ENCODE measurements around the gene HNRNPR. TPM values are rescaled to one million over a fixed set of nuclear protein-coding genes. Genes with fewer than 3 reads are reported as not detected.
"Not testable (repeated sequence)": the region's sequence is repeated elsewhere in the genome, so short reads cannot be mapped to it uniquely, and the experiment has no call there.

HNRNPR gene
- total RNA-seq, 1 donor from 2014 or later = 32.2 TPM

DNA sequence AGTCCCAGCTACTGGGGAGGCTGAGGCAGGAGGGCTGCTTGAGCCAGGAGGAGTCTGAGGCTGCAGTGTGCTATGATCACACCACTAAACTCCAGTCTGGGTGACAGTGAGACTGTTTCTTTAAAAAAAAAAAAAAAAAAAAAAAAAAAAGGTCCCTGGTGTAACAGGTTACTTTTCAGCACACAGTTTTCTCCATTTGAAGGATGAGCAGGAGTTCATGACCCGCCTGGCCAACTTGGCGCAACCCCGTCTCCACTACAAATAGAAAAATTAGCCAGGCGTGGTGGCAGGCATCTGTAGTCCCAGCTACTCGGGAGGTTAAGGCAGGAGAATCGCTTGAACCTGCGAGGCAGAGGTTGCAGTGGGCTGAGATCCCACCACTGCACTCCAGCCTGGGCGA, 12.4 kb downstream of the HNRNPR start:
- ATAC-seq (peak; percentile 87), DNase-seq (ENCODE audit: low spot score) (peak; percentile 68)

DNA sequence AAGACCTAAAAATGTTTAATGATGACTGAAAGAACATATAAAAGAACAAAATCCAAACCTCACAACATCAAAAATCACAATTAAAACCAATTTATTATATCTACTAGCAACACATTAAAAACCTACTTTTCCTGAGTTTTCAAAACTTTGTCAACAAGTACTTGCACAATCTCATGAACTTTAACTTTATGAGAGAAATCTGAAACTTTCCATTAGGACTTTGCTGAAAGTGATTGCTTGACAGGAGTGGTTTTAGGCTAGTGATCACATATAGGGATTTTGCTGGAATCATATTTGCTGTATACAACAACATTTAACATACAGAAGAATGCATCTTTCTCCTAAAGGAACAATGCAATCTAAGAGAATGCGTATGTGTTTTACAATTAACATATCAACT, 13.2 kb downstream of the HNRNPR start:
- DNase-seq (ENCODE audit: low spot score) = no peak

DNA sequence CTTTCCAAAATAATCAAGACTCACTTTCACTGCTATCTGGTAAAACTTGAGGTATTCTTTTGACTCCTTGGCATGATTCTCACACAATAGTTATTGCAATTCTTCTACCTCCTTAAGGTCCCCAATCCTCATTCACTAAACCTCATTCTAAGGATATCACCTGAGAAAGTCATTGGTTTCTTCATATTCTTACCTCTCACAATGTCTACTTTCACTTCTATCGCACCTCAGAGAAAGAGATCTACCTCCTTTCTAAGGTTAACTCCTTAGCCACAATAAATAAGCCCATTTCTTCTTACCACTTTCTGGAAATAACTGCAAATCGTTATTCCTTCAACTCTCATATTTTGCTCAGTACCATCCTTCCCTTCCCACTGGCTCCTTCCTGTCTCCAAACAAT, 18.7 kb downstream of the HNRNPR start:
- ATAC-seq = no peak
- DNase-seq (ENCODE audit: low spot score) = no peak

More for the DNA sequence above, 13.2 kb downstream of the HNRNPR start:
- peak; percentile 68 for ATAC-seq

DNA sequence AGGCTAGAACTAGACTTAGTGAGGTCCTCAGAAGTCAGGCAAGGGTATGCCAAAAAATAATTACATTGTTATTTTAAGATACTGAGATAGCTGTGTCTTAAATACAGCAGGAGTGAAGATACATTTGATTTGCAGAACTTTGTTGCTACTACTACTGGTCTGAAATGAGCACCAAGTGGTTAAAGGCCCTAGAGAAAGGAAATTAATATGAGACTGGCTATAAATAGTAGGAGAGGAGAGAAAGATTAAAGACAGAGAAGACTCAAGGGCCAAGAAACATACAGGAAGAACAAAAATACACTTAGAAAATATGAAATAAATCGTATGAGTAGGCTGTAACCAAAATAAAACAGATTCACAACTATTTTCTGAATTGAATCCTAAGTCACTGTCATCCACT, 21.3 kb downstream of the HNRNPR start:
- ATAC-seq (no peak), DNase-seq (ENCODE audit: low spot score) (no peak)

DNA sequence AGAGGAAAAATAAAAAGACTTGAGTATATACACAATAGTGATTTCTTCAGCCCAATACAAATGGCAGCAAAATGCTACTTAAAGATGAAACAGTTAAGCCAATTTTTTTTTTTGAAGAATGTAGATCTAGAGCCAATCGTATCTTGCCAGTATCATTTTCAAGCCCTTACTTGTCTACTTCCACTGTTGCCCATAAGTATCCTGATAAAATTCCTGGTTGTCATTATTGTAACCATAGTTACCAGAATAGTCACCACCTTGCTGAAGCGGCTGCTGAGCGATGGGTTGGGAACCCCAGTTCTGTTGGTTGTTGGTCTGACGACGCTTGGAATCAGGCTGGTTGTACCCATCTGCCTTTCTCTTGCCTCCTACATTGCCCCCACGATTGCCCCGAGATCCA, 33.8 kb downstream of the HNRNPR start:
- ATAC-seq; DNase-seq (ENCODE audit: low spot score): not testable (repeated sequence)

DNA sequence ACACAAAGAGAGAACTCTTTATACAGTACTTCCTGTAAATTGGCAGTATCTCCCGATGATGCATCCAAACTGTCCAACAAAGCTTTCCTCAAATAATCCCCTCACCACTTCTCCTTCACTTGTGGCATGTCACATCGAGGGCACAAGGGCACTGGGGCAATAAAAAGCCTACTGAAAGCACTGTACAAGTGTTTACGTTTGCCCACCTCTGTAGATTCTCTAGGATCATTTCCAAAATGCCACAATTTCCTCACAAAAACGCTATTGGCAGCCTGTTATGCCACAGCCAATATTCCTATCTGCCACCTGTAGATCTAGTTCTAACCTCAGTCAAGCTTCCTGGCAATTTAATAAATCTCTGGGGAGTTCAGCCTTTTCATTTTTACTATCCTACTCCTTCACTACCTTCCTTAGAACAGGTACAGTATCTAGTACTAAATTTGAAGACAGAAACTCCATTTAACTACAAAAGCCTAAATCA, 39.9 kb downstream of the HNRNPR start:
- ATAC-seq = no peak

DNA sequence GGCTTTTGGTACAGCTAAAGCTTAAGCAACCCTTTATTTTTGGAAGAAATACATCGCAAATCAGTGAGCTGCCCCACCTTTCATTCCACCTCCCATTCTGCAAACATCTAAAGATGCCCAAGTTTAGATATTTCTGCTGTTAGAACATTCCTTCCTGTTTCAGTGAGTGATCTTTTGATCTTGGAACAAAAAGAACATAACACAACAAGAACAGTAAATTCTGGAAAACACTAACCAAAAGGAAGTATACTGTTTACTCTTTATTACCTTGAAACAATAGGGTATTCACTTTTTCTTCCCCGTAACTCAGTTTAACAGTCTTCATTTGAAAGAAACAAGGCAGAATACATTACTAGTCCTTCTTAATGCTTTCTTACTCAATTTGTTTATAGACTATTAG, 40.6 kb downstream of the HNRNPR start:
- ATAC-seq = no peak
- DNase-seq (ENCODE audit: low spot score) = no peak

More for the DNA sequence above, 39.9 kb downstream of the HNRNPR start:
- DNase-seq (ENCODE audit: low spot score) = no peak

DNA sequence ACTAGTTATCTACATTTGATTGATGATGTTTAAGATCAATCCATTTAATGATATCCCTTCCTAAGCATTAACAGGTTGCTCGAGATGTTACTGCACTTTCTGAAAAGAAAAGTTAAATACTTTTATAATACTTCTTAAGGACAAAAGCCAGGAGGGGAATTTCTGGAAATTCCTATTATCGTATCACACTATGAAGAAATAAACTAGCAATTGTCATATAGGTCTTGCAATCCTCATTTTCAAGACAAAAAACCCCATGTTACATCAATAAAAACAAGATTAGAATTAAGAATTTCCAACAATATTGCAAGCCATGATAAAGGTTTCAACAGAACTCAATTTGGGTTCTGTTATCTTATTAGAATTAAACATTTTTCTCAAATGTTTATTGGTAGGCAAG, 47.2 kb downstream of the HNRNPR start:
- ATAC-seq (no peak), DNase-seq (ENCODE audit: low spot score) (no peak)

DNA sequence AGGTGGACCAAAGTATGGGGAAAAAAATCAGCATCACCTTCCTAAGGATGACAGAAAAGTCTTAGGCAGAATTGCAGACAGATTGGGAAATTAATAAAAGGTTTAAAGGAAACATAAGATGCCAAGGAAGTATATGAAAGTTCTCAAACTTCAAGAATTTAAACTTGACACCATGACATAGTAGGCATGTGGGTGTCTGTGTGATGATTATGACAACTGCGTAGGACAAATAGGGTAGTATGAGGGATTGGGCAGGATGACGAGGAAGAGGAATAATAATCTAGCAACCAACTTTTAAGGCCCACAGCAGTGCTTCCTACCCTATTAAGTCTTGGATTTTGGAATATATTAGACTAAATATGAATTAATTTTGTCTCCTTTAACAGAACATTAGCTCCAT, 52.4 kb downstream of the HNRNPR start:
- ATAC-seq = no peak
- DNase-seq (ENCODE audit: low spot score) = no peak

DNA sequence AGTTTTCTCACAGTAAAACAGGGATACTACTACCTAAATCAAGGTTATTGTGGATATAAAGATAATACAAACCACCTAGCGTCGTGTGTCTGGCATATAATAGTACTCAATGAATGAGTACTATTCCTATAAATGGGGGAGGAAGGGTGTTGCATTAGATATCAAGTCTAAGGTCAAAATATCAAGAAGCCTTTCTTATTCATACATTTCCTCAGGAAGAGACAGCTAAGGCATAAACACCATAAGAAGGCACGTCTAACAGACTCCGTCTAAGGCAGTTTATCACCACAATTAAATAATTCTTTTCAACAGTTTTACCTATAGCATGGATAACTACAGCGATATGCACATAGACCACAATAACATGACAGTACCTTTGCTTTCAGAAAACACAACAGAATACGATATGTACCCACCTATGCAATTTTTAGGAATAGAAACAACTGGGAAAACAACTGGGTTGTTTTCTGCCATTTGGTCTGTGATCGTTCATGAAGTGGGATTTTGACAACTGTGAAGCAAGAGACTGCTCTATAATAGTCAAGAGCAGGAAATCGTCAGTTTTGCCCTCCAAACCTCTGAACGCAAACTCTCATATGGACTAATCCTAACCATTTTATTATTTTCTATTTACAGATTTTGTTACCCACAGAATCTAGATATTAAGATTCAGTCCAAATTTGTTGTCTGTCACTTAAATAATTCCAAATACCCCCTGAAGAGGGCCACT, 53.1 kb downstream of the HNRNPR start:
- DNase-seq (ENCODE audit: low spot score) = no peak
- peak; percentile 24 for ATAC-seq

DNA sequence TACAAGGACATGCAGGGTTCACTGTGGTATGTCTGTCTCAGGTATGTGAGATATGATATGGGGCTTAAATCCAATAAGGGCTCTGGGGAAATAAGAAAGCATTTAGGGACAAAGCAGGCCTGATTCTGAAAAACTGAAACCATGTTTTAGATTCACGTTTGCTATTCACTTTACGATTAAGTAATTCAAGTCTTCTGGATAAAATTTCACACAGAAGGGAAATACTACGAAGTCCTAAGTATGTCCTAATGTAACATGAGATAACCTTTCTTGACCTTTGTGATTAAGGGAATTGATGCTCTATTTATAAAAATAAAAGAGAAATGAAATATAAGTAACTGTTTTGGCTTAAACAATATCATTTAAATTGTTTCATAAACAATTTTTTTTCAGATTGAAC, 55.4 kb downstream of the HNRNPR start:
- ATAC-seq (no peak), DNase-seq (ENCODE audit: low spot score) (no peak)

DNA sequence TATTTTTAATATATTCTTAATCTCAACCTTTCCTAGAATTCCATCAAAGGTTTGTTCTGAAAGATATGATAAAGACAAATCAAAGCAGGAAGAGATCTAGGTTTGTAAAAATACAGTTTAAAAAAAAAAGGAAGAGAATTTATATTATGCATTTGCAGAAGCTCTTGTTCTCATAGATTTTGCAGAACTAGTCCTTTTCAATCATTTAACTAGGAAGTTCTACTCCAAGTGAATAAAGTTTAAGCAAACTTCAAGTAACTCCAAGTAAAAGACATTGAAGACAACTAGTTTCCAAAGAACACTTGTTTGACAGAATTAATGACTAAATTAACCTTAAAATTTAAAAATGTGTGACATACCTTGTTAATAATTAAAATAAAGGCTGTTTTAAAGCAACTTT, 55.9 kb downstream of the HNRNPR start:
- ATAC-seq (no peak), DNase-seq (ENCODE audit: low spot score) (no peak)

DNA sequence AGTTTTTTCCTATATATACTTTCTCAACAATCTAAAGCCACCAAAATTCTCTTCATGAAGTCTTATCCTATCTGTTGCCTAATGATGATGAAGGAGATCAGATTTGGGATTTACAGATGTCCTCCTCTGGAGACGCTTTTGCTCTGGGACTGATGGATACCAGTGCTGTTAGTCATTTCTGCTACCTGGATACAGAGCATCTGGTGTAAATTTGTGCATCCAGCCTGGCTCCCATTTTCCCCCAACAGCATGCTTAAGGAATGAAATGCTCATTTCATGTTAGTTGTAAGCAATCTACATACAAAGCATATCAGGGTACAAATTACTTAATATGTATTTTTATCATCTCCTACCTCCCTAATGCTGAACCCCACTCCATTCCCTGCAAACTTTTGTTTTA, 57.7 kb downstream of the HNRNPR start:
- no peak for ATAC-seq
- DNase-seq (ENCODE audit: low spot score) = no peak

DNA sequence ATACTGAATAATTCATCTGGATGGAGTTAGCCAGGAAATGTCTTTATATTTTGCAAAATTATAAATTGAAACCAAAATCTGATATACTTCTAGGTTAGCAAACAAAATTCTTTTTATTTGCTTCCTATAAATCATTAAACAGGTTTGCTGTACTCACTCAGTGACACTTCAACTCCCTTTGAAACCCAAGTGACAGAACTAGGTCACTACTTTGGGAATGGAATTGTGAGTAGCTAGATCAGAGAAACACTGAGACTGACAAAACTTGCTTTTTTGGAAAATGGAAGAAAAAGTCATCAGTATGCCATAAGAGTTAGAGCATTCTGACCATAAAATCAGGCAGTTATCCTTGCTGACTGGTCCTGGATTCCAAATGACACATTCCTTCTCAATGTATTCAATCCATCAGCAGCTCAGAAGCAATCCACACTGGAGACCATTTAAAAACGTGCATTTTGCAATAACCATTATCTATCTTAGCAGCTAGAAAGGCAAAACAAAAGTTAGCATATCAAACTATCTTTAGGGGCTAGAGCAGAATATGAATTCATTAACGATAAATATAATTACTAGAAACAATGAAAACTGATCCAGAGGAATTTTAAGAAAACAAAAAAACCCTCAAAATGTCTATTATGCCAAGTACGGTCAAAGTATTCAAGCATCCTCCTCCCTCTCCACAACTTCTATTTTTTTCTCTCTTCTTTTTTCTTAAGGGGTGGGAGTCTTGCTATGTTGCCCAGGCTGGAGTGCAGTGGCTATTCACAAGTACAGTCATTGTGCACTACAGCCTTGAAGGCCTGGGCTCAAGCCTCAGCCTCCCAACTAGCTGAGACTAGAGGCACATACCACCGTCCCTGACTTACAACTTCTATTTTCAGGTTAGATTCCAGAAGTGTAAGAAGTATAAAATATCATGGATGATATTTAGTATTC, 60.1 kb downstream of the HNRNPR start:
- DNase-seq (ENCODE audit: low spot score) (no peak), ATAC-seq (peak; percentile 87)

DNA sequence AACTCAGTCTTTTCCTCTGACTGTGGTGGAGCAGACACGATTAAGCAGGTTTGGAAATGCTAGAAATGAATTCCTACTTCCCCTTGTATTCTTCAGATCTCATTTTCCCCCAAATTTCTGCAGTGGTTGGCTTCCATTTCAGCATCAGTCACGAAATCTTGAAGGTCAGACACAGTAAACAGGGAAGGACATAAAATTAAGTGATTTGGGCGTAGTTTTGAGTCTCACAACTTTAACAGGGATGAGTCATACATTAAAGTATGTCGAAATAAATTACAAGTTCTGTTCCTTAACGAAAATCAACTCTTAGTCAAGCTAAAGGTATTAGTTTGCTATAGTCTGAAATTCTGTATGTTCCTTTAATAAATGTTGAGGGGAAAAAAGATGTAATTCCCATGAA, 61.1 kb downstream of the HNRNPR start:
- ATAC-seq (peak; percentile 8), DNase-seq (ENCODE audit: low spot score) (no peak)

DNA sequence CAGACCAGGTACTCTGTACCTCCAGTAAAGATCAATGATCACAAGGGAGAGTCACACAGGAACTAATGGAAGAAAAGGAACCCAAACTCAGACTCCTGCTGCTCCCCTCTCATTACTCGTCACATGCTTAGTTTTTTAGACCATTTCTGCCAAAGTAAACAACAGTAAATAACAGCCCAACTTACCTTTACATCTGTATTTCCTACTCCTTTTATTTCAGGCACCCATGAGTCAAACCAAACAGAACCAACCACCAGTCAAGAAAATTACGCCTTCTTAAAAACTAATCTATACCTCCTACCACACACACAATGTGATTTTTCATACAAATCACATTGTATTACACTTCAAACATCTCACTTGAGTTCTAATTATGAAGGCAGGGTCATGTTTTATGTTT, 65.4 kb downstream of the HNRNPR start:
- no peak for DNase-seq (ENCODE audit: low spot score)
- no peak for ATAC-seq

DNA sequence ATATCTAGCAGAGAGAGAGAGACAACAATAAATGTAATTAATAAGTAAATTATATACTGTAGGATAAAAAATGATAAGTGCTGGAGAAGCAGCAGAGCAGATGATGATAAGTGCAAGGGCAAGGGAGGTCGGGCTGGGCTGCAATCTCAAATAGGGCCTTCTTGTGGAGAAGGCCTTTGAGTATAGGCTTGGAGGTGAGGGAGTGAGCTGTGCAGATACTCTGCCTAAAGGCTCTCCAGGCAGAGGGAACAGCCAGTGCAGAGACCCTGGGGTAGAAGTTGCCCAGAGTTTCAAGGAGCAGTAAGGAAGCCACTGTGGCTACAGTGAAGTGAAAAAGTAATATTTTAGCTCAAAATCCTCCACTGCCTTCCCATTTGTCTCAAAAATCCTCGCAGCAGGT, 67.6 kb downstream of the HNRNPR start:
- ATAC-seq (no peak), DNase-seq (ENCODE audit: low spot score) (no peak)

DNA sequence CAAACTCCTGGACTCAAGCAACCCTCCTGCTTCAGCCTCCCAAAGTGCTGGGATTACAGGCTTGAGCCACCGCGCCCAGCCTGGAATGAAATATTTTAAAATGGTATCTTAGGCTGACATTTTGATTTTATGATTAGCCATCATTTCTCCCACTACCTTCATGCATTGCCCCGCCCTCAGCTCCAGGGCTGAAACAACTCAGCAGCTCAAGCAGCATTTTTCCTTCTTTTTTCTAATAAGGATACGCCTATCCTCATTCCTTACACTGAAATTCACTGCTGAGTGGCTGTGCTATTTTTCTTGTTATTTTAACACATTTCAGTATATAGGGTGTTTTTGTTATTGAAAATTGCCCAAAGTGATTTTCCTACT, 70.0 kb downstream of the HNRNPR start:
- ATAC-seq (no peak), DNase-seq (ENCODE audit: low spot score) (no peak)

DNA sequence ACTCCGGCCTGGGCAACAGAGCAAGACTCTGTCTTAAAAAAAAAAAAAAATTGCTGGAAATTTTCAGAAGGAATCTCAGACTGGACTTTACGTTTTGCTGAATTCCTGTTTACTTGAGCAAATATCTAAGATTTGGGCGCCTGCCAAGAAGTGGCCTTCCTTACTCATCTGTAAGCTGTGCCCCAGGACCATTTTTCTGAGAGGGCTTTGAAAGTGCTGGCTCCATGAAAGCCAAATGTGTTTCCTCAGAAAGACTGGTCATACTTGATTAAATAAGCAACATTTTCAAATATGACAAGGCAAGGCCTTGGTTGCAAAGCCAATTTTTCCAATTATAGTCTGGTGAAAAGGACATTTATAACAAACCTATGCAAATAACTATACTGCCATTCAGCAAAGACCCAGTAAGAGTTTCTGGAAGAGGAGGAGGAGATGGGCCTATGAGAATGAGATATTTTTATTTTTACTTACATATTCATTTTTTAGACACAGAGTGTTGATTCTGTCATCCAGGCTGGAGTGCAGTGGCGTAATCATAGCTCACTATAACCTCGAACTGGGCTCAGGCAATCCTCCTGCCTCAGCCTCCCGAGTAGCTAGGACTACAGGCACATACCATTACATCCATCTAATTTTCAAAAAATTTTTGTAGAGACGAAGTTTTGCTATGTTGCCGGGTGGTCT, 70.5 kb downstream of the HNRNPR start:
- no peak for DNase-seq (ENCODE audit: low spot score)
- ATAC-seq = no peak

DNA sequence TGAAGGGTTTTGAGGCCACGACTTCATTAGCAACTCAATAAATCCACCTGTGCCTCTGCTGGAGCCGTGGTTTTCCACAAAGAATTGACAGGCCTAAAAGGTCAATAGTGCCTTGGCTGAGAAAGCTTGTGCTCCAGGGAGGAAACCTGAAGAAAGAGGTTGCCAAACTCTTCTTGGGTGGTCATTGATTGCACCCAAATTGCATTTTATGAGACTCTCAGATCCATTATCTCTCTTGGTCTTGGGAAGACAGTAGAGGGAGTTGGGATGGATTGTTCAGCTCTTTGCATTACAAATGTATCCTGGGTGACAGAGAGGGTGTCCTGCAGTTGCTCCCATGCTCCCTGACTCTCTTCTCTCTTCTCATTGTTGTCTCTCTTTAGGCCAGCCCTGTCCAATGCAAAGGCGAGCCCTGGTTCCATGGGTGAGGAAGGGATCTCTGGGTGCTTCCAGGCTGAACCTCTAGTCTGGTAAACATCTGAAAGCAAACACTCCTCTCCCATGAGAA, 80.7 kb downstream of the HNRNPR start:
- no peak for DNase-seq (ENCODE audit: low spot score)
- ATAC-seq = no peak

DNA sequence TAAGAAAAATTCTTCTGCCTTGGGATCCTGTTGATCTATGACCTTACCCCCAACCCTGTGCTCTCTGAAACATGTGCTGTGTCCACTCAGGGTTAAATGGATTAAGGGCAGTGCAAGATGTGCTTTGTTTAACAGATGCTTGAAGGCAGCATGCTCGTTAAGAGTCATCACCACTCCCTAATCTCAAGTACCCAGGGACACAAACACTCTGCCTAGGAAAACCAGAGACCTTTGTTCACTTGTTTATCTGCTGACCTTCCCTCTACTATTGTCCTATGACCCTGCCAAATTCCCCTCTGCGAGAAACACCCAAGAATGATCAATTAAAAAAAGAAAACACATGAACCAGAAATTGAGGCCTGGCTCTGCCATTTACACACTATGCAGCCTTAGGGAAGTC, 86.0 kb downstream of the HNRNPR start:
- DNase-seq (ENCODE audit: low spot score); ATAC-seq: not testable (repeated sequence)

All from left lobe of liver (tissue), 2 donors.